Body of pancreas (tissue), 4 donors: ENCODE results near the gene KCTD5. TPM values are rescaled to one million over a fixed set of nuclear protein-coding genes. Genes with fewer than 3 reads are reported as not detected.

ENCODE experiments used
- ATAC-seq: fragments of 150-250 bp; one replicate; pipeline ENCODE4 v1.9.1; 2016
- DNase-seq, 4 donors: peaks; one replicate each; pipeline ENCODE4 v3.0.0-alpha.2; 2019
- H3K27ac ChIP-seq, 4 donors: fragments of 200-600 bp; sonication (generic); 1 replicate in 3 of 4; 2 replicates in 1 of 4; pipeline versions ENCODE4 v1.5.1 to v1.6.1; 2016 to 2019; ENCODE audit warnings: mild to moderate bottlenecking in 1 of 4, mixed read lengths in 1 of 4, moderate library complexity in 1 of 4
- H3K27me3 ChIP-seq, 2 donors: fragments of 200-600 bp; sonication (generic); one replicate each; pipeline ENCODE4 v1.6.0; 2016; ENCODE audit warnings: mild to moderate bottlenecking in 1 of 2
- H3K36me3 ChIP-seq, 2 donors: fragments of 200-600 bp; sonication (generic); replicated peaks in 1 of 2; 2 replicates each; pipeline ENCODE4 v1.5.1; 2016; ENCODE audit warnings: low read depth in 2 of 2; ENCODE audit not compliant: insufficient read depth in 1 of 2
- H3K4me1 ChIP-seq: fragments of 200-600 bp; sonication (generic); one replicate; pipeline ENCODE4 v1.6.0; 2016
- H3K4me3 ChIP-seq, 2 donors: fragments of 200-600 bp; sonication (generic); 1 replicate in 1 of 2; 2 replicates in 1 of 2; pipeline ENCODE4 v1.5.1; 2016 to 2019
- H3K9me3 ChIP-seq, 3 donors: fragments of 200-600 bp; sonication (generic); 1 replicate in 2 of 3; 2 replicates in 1 of 3; pipeline ENCODE4 v1.5.1; 2016
- CTCF ChIP-seq, 7 experiments: fragments of 450-650 bp in 4 of 7; fragments of 200-600 bp in 3 of 7; sonication (generic) in 3 of 7; IDR thresholded peaks; one replicate each; pipeline ENCODE4 v1.5.1; 2016 to 2019; ENCODE audit warnings: antibody characterized with exemption in 7 of 7
- POLR2A ChIP-seq, 3 donors: fragments of 450-650 bp; IDR thresholded peaks; one replicate each; pipeline ENCODE4 v1.6.1; 2016; ENCODE audit warnings: antibody characterized with exemption in 3 of 3, mild to moderate bottlenecking in 2 of 3
- WGBS, 2 donors: methylation state at CpG; one replicate each; pipeline ENCODE4 v1.1.5; 2017; 5-methylcytosine and 5-hydroxymethylcytosine counted together
- intact Hi-C: fragments of 100-400 bp; cut with DNase I; formaldehyde crosslinking; loops from one replicate; pipeline ENCODE4 v1.15.1; 2023
- total RNA-seq, 2 donors: library from RNA; depleted of rRNA; stranded (reverse); fragments of >200 nt; gene quantifications; one replicate each; pipeline ENCODE4 v1.1.0, GENCODE V29; 2016

KCTD5 gene
- total RNA-seq, 2 donors from 2014 or later: 6.2 to 7.3 TPM

- Histone ChIP-seq H3K9me3 (no peaks in the 10 kb centered on the region), H3K36me3 (peaks cover 8 to 22% of the 10 kb centered on the region in 2 donors), H3K4me1 (no peaks in the 10 kb centered on the region), H3K27me3 (no peaks in the 10 kb centered on the region), H3K4me3 (no peak overlapping the region), H3K27ac (no peak overlapping the region)
- intact Hi-C loops: no loop called here
- DNase-seq (no peak), ATAC-seq (no peak)
- 88 to 93% methylated on average over 15 to 29 of the region's 29 CpGs for WGBS, 2 donors
- TF ChIP-seq POLR2A (IDR thresholded peaks at IDR 0.05) (no peak), CTCF (IDR thresholded peaks at IDR 0.05) (no peak)
Observed at GRCh38 chr16:2701713-2702437, 19.6 kb downstream of the KCTD5 start.

DNA sequence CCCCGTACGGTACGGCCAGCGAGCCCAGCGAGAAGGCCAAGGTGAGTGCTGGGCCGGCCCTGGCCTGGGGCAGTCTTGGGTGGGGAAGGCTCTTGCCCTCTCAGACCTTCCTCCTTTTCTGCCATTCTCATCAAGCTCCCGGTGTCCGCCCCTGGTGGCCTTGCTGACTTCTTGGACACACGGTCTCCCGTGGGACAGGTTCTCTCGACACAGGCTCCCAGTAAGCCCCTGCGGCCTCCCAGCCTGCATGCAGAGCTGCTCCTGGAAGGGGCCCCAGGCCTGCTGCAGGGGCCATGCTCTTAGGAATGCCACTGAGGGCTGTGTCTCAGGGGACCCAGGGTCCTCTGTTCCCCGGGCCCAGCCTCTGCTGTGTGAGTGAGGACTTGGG is 20.1 kb downstream of the KCTD5 start:
- Histone ChIP-seq H3K27me3 (no peaks in the 10 kb centered on the region), H3K36me3 (peaks cover 8 to 19% of the 10 kb centered on the region in 2 donors), H3K4me1 (no peaks in the 10 kb centered on the region), H3K4me3 (no peak overlapping the region), H3K9me3 (no peaks in the 10 kb centered on the region), H3K27ac (no peak overlapping the region)
- intact Hi-C loops: no loop called here
- DNase-seq (no peak), ATAC-seq (no peak)
- TF ChIP-seq POLR2A (IDR thresholded peaks at IDR 0.05) (no peak), CTCF (IDR thresholded peaks at IDR 0.05) (no peak)
- WGBS, 2 donors: 91 to 95% methylated on average over 9 to 12 of the region's 13 CpGs

- Histone ChIP-seq H3K27ac (no peak overlapping the region), H3K4me3 (no peak overlapping the region), H3K27me3 (no peaks in the 10 kb centered on the region), H3K4me1 (no peaks in the 10 kb centered on the region), H3K9me3 (no peaks in the 10 kb centered on the region), H3K36me3 (peaks cover 11 to 22% of the 10 kb centered on the region in 2 donors)
- peak in 1 of 4 donors; percentile 28 for DNase-seq
- TF ChIP-seq CTCF (IDR thresholded peaks at IDR 0.05): no peak
- no peak for TF ChIP-seq POLR2A (IDR thresholded peaks at IDR 0.05)
- intact Hi-C loops: no loop called here
- ATAC-seq: no peak
- 66 to 82% methylated on average over 6 to 27 of the region's 28 CpGs for WGBS, 2 donors
Observed at GRCh38 chr16:2702871-2703745, 20.8 kb downstream of the KCTD5 start.

- Histone ChIP-seq H3K27me3 (no peaks in the 10 kb centered on the region), H3K36me3 (peaks cover 12 to 14% of the 10 kb centered on the region in 2 donors), H3K4me3 (no peak overlapping the region), H3K4me1 (no peaks in the 10 kb centered on the region), H3K27ac (no peak overlapping the region), H3K9me3 (no peaks in the 10 kb centered on the region)
- intact Hi-C loops: no loop called here
- ATAC-seq: no peak
- DNase-seq: no peak
- TF ChIP-seq POLR2A (IDR thresholded peaks at IDR 0.05): no peak
- TF ChIP-seq CTCF (IDR thresholded peaks at IDR 0.05): no peak
- WGBS, 2 donors: 90 to 95% methylated on average over 11 to 30 of the region's 33 CpGs
Observed at GRCh38 chr16:2704166-2704982, 22.1 kb downstream of the KCTD5 start.
